Suppressor macrophage treated with lipopolysaccharide for 4 hours (primary cell): Measurements from ENCODE around the gene S1PR5.
A peak's percentile ranks its signal among the peaks of the same experiment; 100 is the strongest.
"Not testable (repeated sequence)": the region's sequence is repeated elsewhere in the genome, so short reads cannot be mapped to it uniquely, and the experiment has no call there.

Experiments used
- DNase-seq: peaks from one replicate; pipeline ENCODE4 v3.0.0-alpha.2; 2020

The S1PR5 gene, protein sequence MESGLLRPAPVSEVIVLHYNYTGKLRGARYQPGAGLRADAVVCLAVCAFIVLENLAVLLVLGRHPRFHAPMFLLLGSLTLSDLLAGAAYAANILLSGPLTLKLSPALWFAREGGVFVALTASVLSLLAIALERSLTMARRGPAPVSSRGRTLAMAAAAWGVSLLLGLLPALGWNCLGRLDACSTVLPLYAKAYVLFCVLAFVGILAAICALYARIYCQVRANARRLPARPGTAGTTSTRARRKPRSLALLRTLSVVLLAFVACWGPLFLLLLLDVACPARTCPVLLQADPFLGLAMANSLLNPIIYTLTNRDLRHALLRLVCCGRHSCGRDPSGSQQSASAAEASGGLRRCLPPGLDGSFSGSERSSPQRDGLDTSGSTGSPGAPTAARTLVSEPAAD

DNA sequence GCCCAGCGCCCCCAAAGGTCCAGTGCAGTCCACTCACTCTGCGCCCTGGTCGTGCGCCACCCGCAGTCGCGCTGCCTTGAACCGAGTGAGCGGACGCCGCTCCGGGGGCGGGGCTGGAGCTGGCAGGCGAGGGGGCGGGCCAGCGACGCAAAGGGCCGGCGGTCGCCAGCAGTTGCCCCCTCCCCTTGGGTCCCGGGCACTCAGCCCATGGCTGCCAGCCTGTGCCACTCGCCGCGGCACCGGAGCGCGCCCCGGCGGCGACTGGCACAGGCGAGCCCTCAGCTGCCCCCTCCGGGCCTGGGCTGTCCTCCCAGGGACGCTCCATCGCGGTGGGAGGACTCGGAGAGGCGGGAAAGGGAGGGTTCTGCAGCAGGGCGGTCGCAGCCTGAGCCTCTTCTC lies at the start of gene S1PR5:
Gene S1PR5, minus strand, starts transcription at position 87 of the 399 bp plus-strand sequence. CDS start 2,436 bp downstream, outside the sequence.
- no peak for DNase-seq

DNA sequence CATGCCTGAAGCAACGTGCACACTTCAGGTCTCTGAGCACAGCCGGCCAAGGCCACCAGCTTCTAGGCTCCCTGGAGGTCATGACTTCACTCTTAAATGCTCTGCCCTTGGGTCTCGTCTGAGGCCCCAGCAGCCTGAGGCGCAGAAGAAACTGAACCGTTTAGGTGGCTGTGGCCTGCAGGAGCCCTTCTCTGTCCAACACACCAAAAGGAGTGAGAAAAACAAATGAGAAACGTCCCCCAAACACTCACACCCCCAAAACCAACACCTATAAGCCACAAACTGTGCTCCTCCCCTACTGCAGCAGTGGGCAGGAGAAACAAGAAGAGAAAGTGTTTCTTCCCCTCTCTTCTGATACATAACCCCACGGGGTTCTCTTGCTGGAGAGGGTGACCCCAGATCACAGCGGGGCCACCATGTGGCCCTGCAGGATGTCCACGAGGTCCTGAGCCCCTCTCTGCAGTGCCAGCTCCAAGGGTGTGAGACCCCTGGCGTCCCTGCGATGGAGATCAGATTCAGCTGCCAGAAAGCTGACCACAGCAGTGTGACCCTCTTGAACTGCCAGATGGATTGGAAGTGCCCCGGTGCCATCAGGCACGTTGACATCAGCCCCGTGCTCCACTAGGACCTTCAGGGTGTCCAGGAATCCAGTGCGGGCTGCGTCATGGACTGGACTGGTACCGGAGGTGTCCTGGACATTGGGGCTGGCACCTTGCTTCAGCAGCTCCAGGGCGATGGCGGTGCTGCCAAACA lies 49.6 kb upstream of the S1PR5 start:
- DNase-seq, result peak; percentile 35

DNA sequence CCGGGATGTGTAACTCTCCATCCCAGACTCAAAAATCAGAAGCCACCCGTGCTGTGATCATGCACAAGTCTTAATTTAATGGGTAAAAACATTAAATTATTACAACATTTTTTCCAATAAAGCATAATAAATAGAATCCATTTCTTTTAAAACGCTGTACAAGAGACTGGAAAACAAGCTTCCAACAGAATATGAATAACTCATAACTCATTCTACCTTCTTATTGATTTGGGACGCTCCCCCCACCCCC lies 49.1 kb upstream of the S1PR5 start:
- no peak for DNase-seq

DNA sequence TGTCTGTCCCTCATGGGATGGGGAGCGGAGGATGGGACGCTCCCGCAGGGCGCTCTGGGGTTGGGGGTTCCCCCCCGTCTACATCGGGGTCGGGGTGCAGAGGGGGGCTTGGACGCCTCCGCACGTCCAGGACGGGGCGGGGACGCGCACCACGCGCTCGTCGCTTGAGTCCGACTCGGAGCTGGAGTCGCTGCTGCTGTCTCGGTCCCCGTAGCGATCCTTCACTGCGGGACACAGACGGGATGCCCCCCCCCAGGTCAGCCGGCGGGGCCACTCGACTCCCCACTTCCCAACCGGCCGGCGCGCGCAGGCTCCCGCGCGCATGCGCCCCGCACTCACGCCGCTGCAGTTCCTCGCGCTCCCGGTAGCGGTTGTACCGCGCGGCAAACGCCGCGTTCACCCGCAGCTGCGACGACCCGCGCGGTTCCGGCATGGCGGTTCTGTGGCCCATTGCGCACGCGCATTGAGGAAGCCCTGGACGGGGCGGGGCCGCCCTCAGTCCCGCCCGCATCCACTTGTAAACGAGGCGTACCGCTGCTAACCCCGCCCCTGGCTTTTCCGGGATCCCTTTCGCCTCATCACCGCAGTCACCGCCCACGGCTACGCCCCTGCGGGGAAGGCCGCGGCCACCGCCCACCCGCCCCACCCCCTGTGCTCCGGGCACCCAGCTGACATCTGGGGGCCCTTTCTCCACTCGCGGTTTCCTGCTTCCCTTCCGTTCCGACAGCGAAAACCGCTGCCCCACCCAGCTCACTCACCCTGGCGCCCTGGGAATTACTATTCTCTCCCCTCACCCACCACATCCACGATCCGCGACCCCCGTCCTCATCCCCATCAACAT lies 48.5 kb upstream of the S1PR5 start, which contains the start of gene KRI1:
Gene KRI1, minus strand, starts transcription at position 444 of the 841 bp plus-strand sequence. Its CDS starts 11 bp downstream, at position 433.
- peak; percentile 99 for DNase-seq

DNA sequence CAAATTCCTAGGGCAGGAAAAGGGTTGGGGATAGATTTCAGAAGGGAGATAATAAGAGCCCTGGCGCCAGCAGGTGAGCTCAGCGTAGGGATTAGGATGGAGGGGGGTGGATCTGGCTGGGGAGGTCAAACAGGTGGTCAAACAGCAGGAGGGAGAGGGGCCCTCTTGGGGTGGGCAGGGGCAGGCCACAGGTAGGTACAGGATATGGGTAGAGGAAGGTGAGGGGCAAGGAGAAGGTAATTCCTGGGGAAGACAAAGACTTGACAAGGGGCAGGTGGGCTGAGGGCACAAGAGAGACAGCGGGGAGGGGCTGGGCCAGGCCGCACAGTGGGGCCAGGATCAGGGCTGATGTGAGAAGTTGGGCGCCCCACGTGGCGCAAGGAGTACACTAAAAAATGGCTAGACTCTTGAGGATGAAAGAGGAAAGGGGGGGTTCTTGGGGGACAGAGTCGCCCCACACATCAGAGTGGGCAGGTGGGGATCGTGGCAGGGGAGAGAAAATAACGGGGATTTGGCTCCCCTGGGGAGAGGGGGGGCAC lies 47.9 kb upstream of the S1PR5 start:
- no peak for DNase-seq

DNA sequence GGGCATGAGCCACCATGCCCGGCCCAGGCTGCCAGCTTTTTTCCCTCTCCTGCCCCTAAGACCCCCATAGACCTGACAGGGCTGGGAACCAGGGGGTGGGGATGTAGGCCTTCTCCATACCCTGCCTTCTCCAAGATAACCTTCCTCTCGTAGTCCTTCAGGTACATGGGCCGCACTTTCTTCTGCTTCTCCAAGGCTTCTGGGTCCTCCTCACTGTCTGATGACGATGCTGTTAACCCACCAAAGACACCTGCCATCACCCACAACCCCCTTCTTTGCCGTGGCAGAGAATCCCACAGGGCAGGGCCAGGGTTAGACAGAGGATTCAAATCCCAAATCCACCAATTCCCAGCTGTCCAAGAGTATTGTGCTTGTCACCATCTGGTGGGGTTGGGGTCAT lies 45.4 kb upstream of the S1PR5 start:
- no peak for DNase-seq

DNA sequence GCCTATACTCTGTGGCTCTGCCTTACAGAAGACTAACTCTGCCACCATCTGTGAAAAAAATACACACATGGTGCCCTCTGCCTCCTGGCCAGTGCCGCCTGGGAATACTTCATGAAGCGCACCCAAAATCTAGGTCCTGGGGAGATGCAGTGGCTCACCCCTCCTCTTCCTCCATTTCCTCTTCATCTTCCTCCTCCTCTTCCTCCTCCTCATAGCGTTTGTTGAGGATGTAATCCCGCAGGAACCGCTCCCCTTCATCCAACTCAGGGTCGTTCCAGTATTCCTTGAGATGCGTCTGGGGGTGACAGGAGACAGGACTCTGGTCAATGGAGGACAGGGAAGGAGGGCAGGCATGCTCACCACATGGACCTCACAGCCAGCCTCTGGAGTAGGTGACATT lies 42.9 kb upstream of the S1PR5 start:
- no peak for DNase-seq

- no peak for DNase-seq
Measured at GRCh38 chr19:10557603-10558197, 40.5 kb upstream of the S1PR5 start.

- peak; percentile 35 for DNase-seq
Measured at GRCh38 chr19:10555610-10555973, 38.3 kb upstream of the S1PR5 start.

GRCh38 chr19:10554760-10555609 lies 37.7 kb upstream of the S1PR5 start:
- no peak for DNase-seq

- no peak for DNase-seq
Measured at GRCh38 chr19:10553943-10554381, 36.7 kb upstream of the S1PR5 start.

GRCh38 chr19:10553087-10553667 lies 35.9 kb upstream of the S1PR5 start:
- DNase-seq, result no peak

DNA sequence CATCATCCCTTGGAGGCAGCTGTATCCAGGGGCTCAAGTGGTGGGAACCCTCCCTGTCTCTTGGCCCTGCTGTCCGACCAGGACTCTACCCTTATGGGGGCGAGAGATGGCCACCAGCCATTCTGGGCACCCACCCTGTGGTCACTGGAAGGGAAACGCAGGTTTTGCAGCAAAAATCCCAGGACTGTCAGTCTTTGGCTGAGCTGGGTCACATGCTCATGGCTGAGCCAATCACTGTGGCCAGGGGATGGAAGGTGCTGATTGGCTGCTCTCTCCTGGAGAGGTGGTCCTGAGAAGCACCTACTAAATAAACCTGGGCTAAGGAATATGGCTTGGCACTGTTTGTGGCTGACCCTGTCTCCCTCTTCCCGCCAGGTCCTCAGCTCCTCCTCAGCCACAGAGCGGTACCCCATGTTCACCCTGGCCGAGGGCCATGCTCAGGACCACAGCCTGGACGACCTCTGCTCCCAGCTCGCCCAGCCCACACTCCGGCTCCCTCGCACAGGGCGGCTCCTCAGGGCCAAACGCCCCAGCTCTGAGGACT lies 35.3 kb upstream of the S1PR5 start:
- DNase-seq, result no peak

- peak; percentile 33 for DNase-seq
Measured at GRCh38 chr19:10551698-10552301, 34.6 kb upstream of the S1PR5 start.

- DNase-seq, result not testable (repeated sequence)
Measured at GRCh38 chr19:10551006-10551405, 33.8 kb upstream of the S1PR5 start.

DNA sequence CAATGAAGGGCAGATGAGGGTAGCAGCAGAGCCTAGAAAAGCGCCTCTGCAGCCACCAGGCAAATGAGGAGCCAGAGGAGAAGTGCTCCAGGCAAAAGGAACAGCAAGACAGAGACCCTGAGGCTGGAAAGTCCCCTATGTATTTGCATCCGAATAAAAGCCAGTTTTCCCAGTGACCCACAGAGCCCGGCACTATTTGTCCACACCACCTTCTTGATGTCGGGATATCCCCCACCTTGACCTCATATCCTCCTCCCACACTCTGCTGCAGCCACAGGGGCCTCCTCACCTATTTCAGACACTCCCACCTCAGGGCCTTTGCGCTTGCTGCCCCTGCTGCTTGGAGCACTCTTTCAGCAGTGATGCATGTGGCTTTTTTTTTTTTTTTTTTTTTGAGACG lies 33.1 kb upstream of the S1PR5 start:
- no peak for DNase-seq

- DNase-seq, result no peak
Measured at GRCh38 chr19:10549733-10550132, 32.5 kb upstream of the S1PR5 start.

DNA sequence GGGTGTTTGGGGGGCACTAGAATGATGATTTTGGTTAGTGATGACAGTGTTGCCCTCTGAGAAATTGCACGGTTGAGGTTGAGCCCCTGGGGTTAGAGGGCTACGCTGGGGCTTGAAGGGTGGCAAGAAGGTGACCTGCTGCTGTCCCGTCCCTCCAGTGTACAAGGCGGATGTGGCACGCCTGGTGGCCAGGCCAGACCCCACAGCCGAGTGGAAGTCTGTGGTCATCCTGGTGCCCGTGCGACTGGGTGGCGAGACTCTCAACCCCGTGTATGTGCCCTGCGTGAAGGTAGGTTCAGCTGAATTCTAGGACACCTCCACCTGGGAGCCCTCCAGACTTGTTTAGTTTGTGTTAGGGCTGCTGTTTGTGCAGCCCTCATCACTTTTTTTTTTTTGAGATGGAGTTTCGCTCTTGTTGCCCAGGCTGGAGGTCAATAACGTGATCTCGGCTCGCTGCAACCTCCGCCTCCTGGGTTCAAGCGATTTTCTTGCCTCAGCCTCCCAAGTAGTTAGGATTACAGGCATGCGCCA lies 31.6 kb upstream of the S1PR5 start:
- DNase-seq, result no peak

GRCh38 chr19:10546817-10547216 lies 29.6 kb upstream of the S1PR5 start:
- no peak for DNase-seq

- no peak for DNase-seq
Measured at GRCh38 chr19:10544753-10545251, 27.6 kb upstream of the S1PR5 start.
